ENCODE results near the gene SERBP1. TPM values are rescaled to one million over a fixed set of nuclear protein-coding genes. Genes with fewer than 3 reads are reported as not detected.
"Not testable (repeated sequence)": the region's sequence is repeated elsewhere in the genome, so short reads cannot be mapped to it uniquely, and the experiment has no call there.

Gene SERBP1
- total RNA-seq, 2 experiments from 2014 or later, result 280 to 297 TPM

GRCh38 chr1:67460676-67461500 is 30.7 kb upstream of the SERBP1 start:
- no peak for DNase-seq
- Mint-ChIP-seq H3K4me1 (ENCODE audit: low read depth) (no peaks in the 10 kb centered on the region), H3K36me3 (ENCODE audit: low read depth) (no peaks in the 10 kb centered on the region), H3K27me3 (ENCODE audit: low read depth) (peaks cover 3% of the 10 kb centered on the region), H3K27ac (no peak overlapping the region), H3K4me3 (no peak overlapping the region), H3K9me3 (ENCODE audit: insufficient read depth) (no peaks in the 10 kb centered on the region)
- ATAC-seq, result no peak
- POLR2A ChIA-PET, result no interaction called here
- CTCF ChIA-PET, result no interaction called here

- ATAC-seq (no peak), DNase-seq (no peak)
- peaks cover 3% of the 10 kb centered on the region for H3K27me3 Mint-ChIP-seq (ENCODE audit: low read depth)
- H3K4me1 Mint-ChIP-seq (ENCODE audit: low read depth), result no peaks in the 10 kb centered on the region
- no peaks in the 10 kb centered on the region for H3K9me3 Mint-ChIP-seq (ENCODE audit: insufficient read depth)
- no peak overlapping the region for H3K4me3 Mint-ChIP-seq
- H3K36me3 Mint-ChIP-seq (ENCODE audit: low read depth), result no peaks in the 10 kb centered on the region
- no peak overlapping the region for H3K27ac Mint-ChIP-seq
- ChIA-PET CTCF (no interaction called here), POLR2A (no interaction called here)
Measured at GRCh38 chr1:67459068-67459467, 28.9 kb upstream of the SERBP1 start.

- H3K4me1 Mint-ChIP-seq (ENCODE audit: low read depth), result no peaks in the 10 kb centered on the region
- H3K9me3 Mint-ChIP-seq (ENCODE audit: insufficient read depth), result no peaks in the 10 kb centered on the region
Measured at GRCh38 chr1:67458663-67459062, 28.5 kb upstream of the SERBP1 start.

GRCh38 chr1:67457247-67457646 is 27.0 kb upstream of the SERBP1 start:
- H3K4me1 Mint-ChIP-seq (ENCODE audit: low read depth), result no peaks in the 10 kb centered on the region
- H3K9me3 Mint-ChIP-seq (ENCODE audit: insufficient read depth), result no peaks in the 10 kb centered on the region
- POLR2A ChIA-PET, result interaction anchor here (0.6 kb wide), 1 partner anchor 25 kb away, joined by 3 read pairs; no protein-coding TSS in a partner anchor
- DNase-seq (no peak), ATAC-seq (no peak)
- CTCF ChIA-PET, result interaction anchor here (0.7 kb wide), 1 partner anchor 244 kb away, joined by 5 read pairs; no protein-coding TSS in a partner anchor
- H3K27me3 Mint-ChIP-seq (ENCODE audit: low read depth), result peaks cover 6% of the 10 kb centered on the region
- H3K4me3 Mint-ChIP-seq, result no peak overlapping the region
- no peaks in the 10 kb centered on the region for H3K36me3 Mint-ChIP-seq (ENCODE audit: low read depth)
- H3K27ac Mint-ChIP-seq, result no peak overlapping the region

More at GRCh38 chr1:67458663-67459062, 28.5 kb upstream of the SERBP1 start:
- Mint-ChIP-seq H3K27me3 (ENCODE audit: low read depth) (peaks cover 3% of the 10 kb centered on the region), H3K4me3 (no peak overlapping the region), H3K36me3 (ENCODE audit: low read depth) (no peaks in the 10 kb centered on the region), H3K27ac (no peak overlapping the region)
- no peak for DNase-seq
- no peak for ATAC-seq
- ChIA-PET CTCF (no interaction called here), POLR2A (no interaction called here)

- peaks cover 9% of the 10 kb centered on the region for H3K27me3 Mint-ChIP-seq (ENCODE audit: low read depth)
- H3K9me3 Mint-ChIP-seq (ENCODE audit: insufficient read depth), result no peaks in the 10 kb centered on the region
- ATAC-seq (no peak), DNase-seq (no peak)
- peaks cover 3% of the 10 kb centered on the region for H3K4me1 Mint-ChIP-seq (ENCODE audit: low read depth)
- no peak overlapping the region for H3K27ac Mint-ChIP-seq
- CTCF ChIA-PET, result no interaction called here
- H3K36me3 Mint-ChIP-seq (ENCODE audit: low read depth), result no peaks in the 10 kb centered on the region
- POLR2A ChIA-PET, result no interaction called here
- H3K4me3 Mint-ChIP-seq, result no peak overlapping the region
Measured at GRCh38 chr1:67451815-67452214, 21.6 kb upstream of the SERBP1 start.

GRCh38 chr1:67451356-67451755 is 21.2 kb upstream of the SERBP1 start:
- CTCF ChIA-PET, result no interaction called here
- H3K4me3 Mint-ChIP-seq, result no peak overlapping the region
- H3K36me3 Mint-ChIP-seq (ENCODE audit: low read depth), result no peaks in the 10 kb centered on the region
- H3K27me3 Mint-ChIP-seq (ENCODE audit: low read depth), result peaks cover 11% of the 10 kb centered on the region
- no peaks in the 10 kb centered on the region for H3K9me3 Mint-ChIP-seq (ENCODE audit: insufficient read depth)
- no peak overlapping the region for H3K27ac Mint-ChIP-seq
- peaks cover 6% of the 10 kb centered on the region for H3K4me1 Mint-ChIP-seq (ENCODE audit: low read depth)
- POLR2A ChIA-PET, result no interaction called here
- no peak for ATAC-seq
- no peak for DNase-seq

- CTCF ChIA-PET, result no interaction called here
- no peak for ATAC-seq
- Mint-ChIP-seq H3K36me3 (ENCODE audit: low read depth) (no peaks in the 10 kb centered on the region), H3K4me3 (no peak overlapping the region), H3K4me1 (ENCODE audit: low read depth) (peaks cover 9% of the 10 kb centered on the region), H3K27ac (no peak overlapping the region), H3K9me3 (ENCODE audit: insufficient read depth) (no peaks in the 10 kb centered on the region), H3K27me3 (ENCODE audit: low read depth) (peaks cover 4% of the 10 kb centered on the region)
- no peak for DNase-seq
- POLR2A ChIA-PET, result no interaction called here
Measured at GRCh38 chr1:67446893-67447292, 16.7 kb upstream of the SERBP1 start.

- H3K36me3 Mint-ChIP-seq (ENCODE audit: low read depth); ATAC-seq; POLR2A ChIA-PET; H3K27ac Mint-ChIP-seq; H3K4me3 Mint-ChIP-seq; H3K27me3 Mint-ChIP-seq (ENCODE audit: low read depth); H3K9me3 Mint-ChIP-seq (ENCODE audit: insufficient read depth); DNase-seq: not testable (repeated sequence)
- CTCF ChIA-PET, result interaction anchor here (0.7 to 1.1 kb wide), 2 partner anchors 10 to 14 kb away, joined by 3 to 4 read pairs; no protein-coding TSS in a partner anchor
- H3K4me1 Mint-ChIP-seq (ENCODE audit: low read depth), result peaks cover 13% of the 10 kb centered on the region
Measured at GRCh38 chr1:67446014-67446413, 15.8 kb upstream of the SERBP1 start.

- Mint-ChIP-seq H3K4me1 (ENCODE audit: low read depth) (peaks cover 10% of the 10 kb centered on the region), H3K9me3 (ENCODE audit: insufficient read depth) (no peaks in the 10 kb centered on the region), H3K27me3 (ENCODE audit: low read depth) (peaks cover 2% of the 10 kb centered on the region), H3K27ac (no peak overlapping the region), H3K36me3 (ENCODE audit: low read depth) (no peaks in the 10 kb centered on the region), H3K4me3 (no peak overlapping the region)
- ChIA-PET POLR2A (no interaction called here), CTCF (interaction anchor here (1.2 to 3.0 kb wide), 3 partner anchors 9 to 298 kb away, joined by 3 to 16 read pairs (median 3); no protein-coding TSS in a partner anchor)
- no peak for DNase-seq
- ATAC-seq, result no peak
Measured at GRCh38 chr1:67441739-67442281, 11.6 kb upstream of the SERBP1 start.

- POLR2A ChIA-PET, result no interaction called here
- CTCF ChIA-PET, result interaction anchor here (1.2 to 3.0 kb wide), 2 partner anchors 228 to 297 kb away, joined by 3 to 16 read pairs; no protein-coding TSS in a partner anchor
- no peaks in the 10 kb centered on the region for H3K9me3 Mint-ChIP-seq (ENCODE audit: insufficient read depth)
- DNase-seq (no peak), ATAC-seq (no peak)
- no peaks in the 10 kb centered on the region for H3K36me3 Mint-ChIP-seq (ENCODE audit: low read depth)
- H3K4me3 Mint-ChIP-seq, result no peak overlapping the region
- H3K27me3 Mint-ChIP-seq (ENCODE audit: low read depth), result no peaks in the 10 kb centered on the region
- no peak overlapping the region for H3K27ac Mint-ChIP-seq
- H3K4me1 Mint-ChIP-seq (ENCODE audit: low read depth), result peaks cover 5% of the 10 kb centered on the region
Measured at GRCh38 chr1:67441183-67441582, 11.0 kb upstream of the SERBP1 start.

GRCh38 chr1:67440339-67440738 is 10.1 kb upstream of the SERBP1 start:
- no peak overlapping the region for H3K4me3 Mint-ChIP-seq
- H3K9me3 Mint-ChIP-seq (ENCODE audit: insufficient read depth), result no peaks in the 10 kb centered on the region
- DNase-seq, result no peak
- H3K36me3 Mint-ChIP-seq (ENCODE audit: low read depth), result no peaks in the 10 kb centered on the region
- ChIA-PET POLR2A (no interaction called here), CTCF (interaction anchor here (1.6 to 3.0 kb wide), 3 partner anchors 60 to 277 kb away, joined by 3 to 16 read pairs (median 7); no protein-coding TSS in a partner anchor)
- no peaks in the 10 kb centered on the region for H3K27me3 Mint-ChIP-seq (ENCODE audit: low read depth)
- ATAC-seq, result no peak
- H3K4me1 Mint-ChIP-seq (ENCODE audit: low read depth), result peaks cover 4% of the 10 kb centered on the region
- no peak overlapping the region for H3K27ac Mint-ChIP-seq

GRCh38 chr1:67439277-67440029 is 9.3 kb upstream of the SERBP1 start:
- POLR2A ChIA-PET, result no interaction called here

More at GRCh38 chr1:67439277-67440029, 9.3 kb upstream of the SERBP1 start:
- Mint-ChIP-seq H3K27ac (no peak overlapping the region), H3K4me3 (no peak overlapping the region), H3K4me1 (ENCODE audit: low read depth) (peaks cover 6% of the 10 kb centered on the region), H3K27me3 (ENCODE audit: low read depth) (no peaks in the 10 kb centered on the region), H3K36me3 (ENCODE audit: low read depth) (no peaks in the 10 kb centered on the region), H3K9me3 (ENCODE audit: insufficient read depth) (no peaks in the 10 kb centered on the region)
- ATAC-seq, result no peak
- no peak for DNase-seq
- CTCF ChIA-PET, result interaction anchor here (1.3 to 3.0 kb wide), 4 partner anchors 15 to 276 kb away, joined by 3 to 16 read pairs (median 5); no protein-coding TSS in a partner anchor
